ENCODE measurements around the gene CHCHD1. TPM values are rescaled to one million over a fixed set of nuclear protein-coding genes. Genes with fewer than 3 reads are reported as not detected.
"Not testable (repeated sequence)": the region's sequence is repeated elsewhere in the genome, so short reads cannot be mapped to it uniquely, and the experiment has no call there.

Gene CHCHD1
- total and polyA plus RNA-seq, 3 donors from 2014 or later: 27.9 to 37.4 (median 31.3) TPM

DNA sequence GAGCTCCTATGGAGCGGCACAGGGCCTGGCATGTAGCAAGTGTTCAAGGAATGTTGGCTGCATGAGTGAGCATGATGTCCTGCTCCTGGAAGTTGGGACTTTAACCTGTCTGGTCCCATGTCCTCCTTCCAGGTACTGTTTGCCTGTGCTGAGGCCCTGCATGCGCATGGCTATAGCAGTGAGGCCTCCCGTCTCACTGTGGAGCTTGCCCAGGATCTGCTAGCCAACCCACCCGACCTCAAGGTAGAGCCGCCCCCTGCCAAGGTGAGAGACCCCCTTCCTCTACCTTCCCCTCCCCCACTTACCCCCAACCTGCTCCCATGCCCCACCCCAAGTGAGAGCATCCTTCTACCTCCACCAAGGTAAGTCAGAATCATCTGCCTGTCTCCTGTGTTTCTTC is 11.6 kb downstream of the CHCHD1 start:
- H3K36me3 ChIP-seq (ENCODE audit: low read depth, missing control alignments): no peaks in the 10 kb centered on the region
- H3K27ac ChIP-seq: no peak overlapping the region
- TF ChIP-seq POLR2A (IDR thresholded peaks at IDR 0.05): no peak
- TF ChIP-seq, protein P1, sequence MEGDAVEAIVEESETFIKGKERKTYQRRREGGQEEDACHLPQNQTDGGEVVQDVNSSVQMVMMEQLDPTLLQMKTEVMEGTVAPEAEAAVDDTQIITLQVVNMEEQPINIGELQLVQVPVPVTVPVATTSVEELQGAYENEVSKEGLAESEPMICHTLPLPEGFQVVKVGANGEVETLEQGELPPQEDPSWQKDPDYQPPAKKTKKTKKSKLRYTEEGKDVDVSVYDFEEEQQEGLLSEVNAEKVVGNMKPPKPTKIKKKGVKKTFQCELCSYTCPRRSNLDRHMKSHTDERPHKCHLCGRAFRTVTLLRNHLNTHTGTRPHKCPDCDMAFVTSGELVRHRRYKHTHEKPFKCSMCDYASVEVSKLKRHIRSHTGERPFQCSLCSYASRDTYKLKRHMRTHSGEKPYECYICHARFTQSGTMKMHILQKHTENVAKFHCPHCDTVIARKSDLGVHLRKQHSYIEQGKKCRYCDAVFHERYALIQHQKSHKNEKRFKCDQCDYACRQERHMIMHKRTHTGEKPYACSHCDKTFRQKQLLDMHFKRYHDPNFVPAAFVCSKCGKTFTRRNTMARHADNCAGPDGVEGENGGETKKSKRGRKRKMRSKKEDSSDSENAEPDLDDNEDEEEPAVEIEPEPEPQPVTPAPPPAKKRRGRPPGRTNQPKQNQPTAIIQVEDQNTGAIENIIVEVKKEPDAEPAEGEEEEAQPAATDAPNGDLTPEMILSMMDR (IDR thresholded peaks at IDR 0.05): no peak
- 85 to 92% methylated on average over 5 of the region's 5 CpGs for WGBS, 2 donors
- H3K9me3 ChIP-seq: no peaks in the 10 kb centered on the region
- H3K27me3 ChIP-seq: no peaks in the 10 kb centered on the region
- H3K4me1 ChIP-seq: no peaks in the 10 kb centered on the region
- no peak for DNase-seq
- intact Hi-C loops (cut with DNase I; ENCODE audit: low total_unique reads): no loop called here
- no peak overlapping the region for H3K4me3 ChIP-seq

DNA sequence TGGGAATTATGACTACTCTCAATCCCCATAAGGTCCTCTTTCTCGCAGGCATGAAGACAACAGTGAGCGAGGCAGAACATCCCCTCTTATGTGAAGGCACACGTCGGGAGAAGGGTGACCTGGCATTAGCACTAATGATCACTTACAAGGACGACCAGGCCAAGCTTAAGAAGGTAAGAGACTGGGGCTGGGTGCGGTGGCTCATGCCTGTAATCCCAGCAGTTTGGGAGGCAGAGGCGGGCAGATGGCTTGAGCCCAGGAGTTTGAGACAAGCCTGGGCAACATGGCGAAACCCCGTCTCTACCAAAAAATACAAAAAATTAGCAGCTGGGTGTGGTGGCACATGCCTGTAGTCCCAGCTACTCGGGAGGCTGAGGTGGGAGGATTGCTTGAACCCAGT is 13.6 kb downstream of the CHCHD1 start:
- H3K27ac ChIP-seq; H3K4me1 ChIP-seq; H3K27me3 ChIP-seq; DNase-seq; H3K9me3 ChIP-seq; H3K36me3 ChIP-seq (ENCODE audit: low read depth, missing control alignments); H3K4me3 ChIP-seq; intact Hi-C loops (cut with DNase I; ENCODE audit: low total_unique reads): not testable (repeated sequence)
- 94 to 96% methylated on average over 10 of the region's 10 CpGs for WGBS, 2 donors

DNA sequence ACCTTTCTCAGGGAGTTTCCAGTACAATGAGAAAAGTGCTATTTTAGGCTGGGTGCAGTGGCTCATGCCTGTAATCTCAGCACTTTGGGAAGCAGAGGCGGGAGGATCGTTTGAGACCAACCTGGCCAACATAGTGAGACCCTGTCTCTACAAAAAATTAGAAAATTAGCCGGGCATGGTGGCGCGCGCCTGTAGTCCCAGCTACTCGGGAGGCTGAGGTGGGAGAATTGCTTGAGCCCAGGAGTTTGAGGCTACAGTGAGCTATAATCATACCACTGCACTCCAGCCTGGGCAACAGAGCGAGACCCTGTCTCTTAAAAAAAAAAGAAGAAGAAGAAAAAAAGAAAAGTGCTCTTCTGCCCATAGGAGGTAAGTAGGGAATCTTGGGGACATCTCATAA is 14.2 kb downstream of the CHCHD1 start:
- H3K4me1 ChIP-seq; H3K36me3 ChIP-seq (ENCODE audit: low read depth, missing control alignments): not testable (repeated sequence)

GRCh38 chr10:73796766-73797165 is 14.9 kb downstream of the CHCHD1 start:
- H3K4me3 ChIP-seq: no peak overlapping the region
- H3K36me3 ChIP-seq (ENCODE audit: low read depth, missing control alignments): no peaks in the 10 kb centered on the region
- intact Hi-C loops (cut with DNase I; ENCODE audit: low total_unique reads): no loop called here
- H3K9me3 ChIP-seq: no peaks in the 10 kb centered on the region
- no peak for DNase-seq
- H3K4me1 ChIP-seq: no peaks in the 10 kb centered on the region
- no peak overlapping the region for H3K27ac ChIP-seq
- TF ChIP-seq, protein P1 (IDR thresholded peaks at IDR 0.05): no peak
- no peak for TF ChIP-seq POLR2A (IDR thresholded peaks at IDR 0.05)
- H3K27me3 ChIP-seq: no peaks in the 10 kb centered on the region
- 73 to 78% methylated on average over 3 to 5 of the region's 5 CpGs for WGBS, 2 donors

More for the DNA sequence above, 14.2 kb downstream of the CHCHD1 start:
- H3K27ac ChIP-seq; H3K4me3 ChIP-seq; H3K9me3 ChIP-seq; DNase-seq; intact Hi-C loops (cut with DNase I; ENCODE audit: low total_unique reads); H3K27me3 ChIP-seq: not testable (repeated sequence)
- WGBS, 2 donors: 95 to 97% methylated on average over 8 of the region's 8 CpGs

DNA sequence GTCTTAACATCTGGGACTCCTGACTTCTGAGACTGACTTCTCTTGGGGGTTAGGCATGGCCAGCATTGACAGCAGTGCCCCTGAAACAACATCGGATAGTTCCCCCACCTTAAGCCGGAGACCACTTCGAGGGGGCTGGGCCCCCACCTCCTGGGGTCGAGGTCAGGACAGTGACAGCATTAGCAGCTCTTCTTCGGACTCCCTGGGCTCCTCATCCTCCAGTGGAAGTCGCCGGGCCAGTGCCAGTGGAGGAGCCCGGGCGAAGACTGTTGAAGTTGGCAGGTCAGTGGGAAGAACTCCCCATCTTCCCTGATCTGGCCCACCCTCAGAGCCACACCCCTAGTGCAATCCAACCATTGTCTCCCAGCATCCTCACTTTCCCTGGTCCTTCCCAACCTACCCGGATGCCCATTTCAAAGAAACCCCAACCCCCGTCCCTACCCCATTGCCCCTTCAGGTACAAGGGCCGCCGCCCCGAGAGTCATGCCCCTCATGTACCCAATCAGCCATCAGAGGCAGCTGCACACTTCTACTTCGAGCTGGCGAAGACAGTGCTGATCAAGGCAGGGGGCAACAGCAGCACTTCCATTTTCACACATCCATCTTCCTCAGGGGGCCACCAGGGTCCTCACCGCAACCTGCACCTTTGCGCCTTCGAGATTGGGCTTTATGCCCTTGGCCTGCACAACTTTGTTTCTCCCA is 15.6 kb downstream of the CHCHD1 start:
- DNase-seq: no peak
- intact Hi-C loops (cut with DNase I; ENCODE audit: low total_unique reads): no loop called here
- Histone ChIP-seq H3K4me1 (no peaks in the 10 kb centered on the region), H3K27ac (no peak overlapping the region), H3K9me3 (no peaks in the 10 kb centered on the region), H3K4me3 (no peak overlapping the region), H3K36me3 (ENCODE audit: low read depth, missing control alignments) (no peaks in the 10 kb centered on the region), H3K27me3 (no peaks in the 10 kb centered on the region)
- TF ChIP-seq, protein P1 (IDR thresholded peaks at IDR 0.05): no peak
- no peak for TF ChIP-seq POLR2A (IDR thresholded peaks at IDR 0.05)
- 89 to 93% methylated on average over 19 of the region's 19 CpGs for WGBS, 2 donors

DNA sequence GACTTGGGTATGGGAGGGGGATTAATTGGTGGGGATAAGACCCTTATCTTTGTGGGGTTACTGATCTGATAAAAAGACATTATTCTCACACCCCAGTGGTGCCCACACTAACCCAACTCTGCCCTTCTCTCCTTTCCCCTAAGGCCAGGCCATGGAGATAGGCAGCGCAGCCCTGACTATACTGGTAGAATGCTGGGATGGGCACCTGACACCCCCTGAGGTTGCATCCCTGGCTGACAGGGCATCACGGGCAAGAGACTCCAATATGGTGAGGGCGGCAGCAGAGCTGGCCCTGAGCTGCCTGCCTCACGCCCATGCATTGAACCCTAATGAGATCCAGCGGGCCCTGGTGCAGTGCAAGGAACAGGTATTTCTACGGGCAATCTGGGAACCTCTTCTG is 16.2 kb downstream of the CHCHD1 start:
- Histone ChIP-seq H3K4me1 (no peaks in the 10 kb centered on the region), H3K27me3 (no peaks in the 10 kb centered on the region), H3K27ac (no peak overlapping the region), H3K4me3 (no peak overlapping the region), H3K36me3 (ENCODE audit: low read depth, missing control alignments) (no peaks in the 10 kb centered on the region), H3K9me3 (no peaks in the 10 kb centered on the region)
- no peak for TF ChIP-seq POLR2A (IDR thresholded peaks at IDR 0.05)
- TF ChIP-seq, protein P1 (IDR thresholded peaks at IDR 0.05): no peak
- intact Hi-C loops (cut with DNase I; ENCODE audit: low total_unique reads): no loop called here
- WGBS, 2 donors: 88% methylated on average over 4 to 6 of the region's 6 CpGs
- DNase-seq: no peak
